ENCODE data around the gene CUBN.

CUBN gene

DNA sequence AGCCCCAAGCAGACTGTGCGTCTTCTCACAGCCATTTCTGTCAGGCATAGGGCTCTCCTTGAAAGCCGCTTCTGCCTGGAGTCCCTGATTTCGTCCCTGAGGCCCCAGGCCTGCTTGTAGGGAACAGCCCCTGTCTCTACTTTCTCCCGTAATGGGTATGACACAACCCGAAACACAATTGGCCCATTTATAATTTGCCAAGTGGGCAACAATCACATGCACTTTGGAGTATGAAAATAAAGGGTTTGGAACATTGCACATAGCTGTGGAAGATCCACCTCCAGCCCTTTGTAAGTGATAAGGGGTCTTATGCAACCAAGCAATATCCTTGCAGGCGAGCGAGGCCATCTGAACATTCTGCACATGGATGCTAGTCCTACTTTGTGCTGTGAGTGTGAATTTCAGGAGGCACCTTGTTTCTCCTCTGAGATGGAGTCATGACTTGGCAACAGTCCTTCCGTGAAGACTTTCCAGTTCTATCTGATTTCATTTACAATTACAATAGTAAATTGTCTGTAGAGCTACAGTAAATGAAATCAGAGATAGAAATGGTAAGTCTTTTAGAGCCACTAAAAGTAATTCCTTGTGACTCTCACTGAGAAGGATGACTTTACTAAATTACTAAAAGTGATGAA lies 141.5 kb downstream of the CUBN start:
- 79 to 97% methylated on average over 6 to 7 of the region's 8 CpGs for WGBS, 2 experiments (ENCODE audit: insufficient coverage in 2 of 2)
- peak overlapping the region; percentile 97 for H3K27ac ChIP-seq (ENCODE audit: low read depth, low read length, severe bottlenecking)
- H3K4me1 ChIP-seq (ENCODE audit: control insufficient read depth, insufficient read depth, low read length, poor library complexity, severe bottlenecking) = peaks cover 44% of the 10 kb centered on the region
- no peaks in the 10 kb centered on the region for H3K36me3 ChIP-seq (ENCODE audit: control insufficient read depth, insufficient read depth, low read length)
- H3K4me3 ChIP-seq (ENCODE audit: extremely low read depth, insufficient read depth, low read length, poor library complexity, severe bottlenecking) = no peak overlapping the region
- H3K9me3 ChIP-seq (ENCODE audit: control insufficient read depth, low read length) = no peaks in the 10 kb centered on the region

DNA sequence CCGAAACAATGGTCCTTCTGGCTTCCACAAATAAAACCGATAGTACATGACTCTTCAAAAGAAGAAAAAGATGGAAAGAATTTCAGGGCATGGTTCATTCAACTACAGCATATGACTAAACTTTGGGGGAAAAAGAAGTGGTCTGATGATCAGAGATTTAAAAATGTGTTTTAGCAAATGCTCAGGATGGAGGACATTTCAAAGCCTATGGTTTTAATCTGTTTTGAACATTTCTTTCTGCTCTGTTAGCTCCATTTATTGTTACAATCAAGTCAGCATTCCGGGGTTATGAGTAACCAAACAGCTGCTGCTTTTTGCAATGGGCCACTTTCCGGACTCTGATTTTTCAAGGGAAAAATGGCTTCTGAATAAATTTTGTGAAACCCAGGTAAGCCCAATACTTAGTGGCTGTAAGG lies 142.4 kb downstream of the CUBN start:
- H3K4me3 ChIP-seq (ENCODE audit: extremely low read depth, insufficient read depth, low read length, poor library complexity, severe bottlenecking) = no peak overlapping the region

DNA sequence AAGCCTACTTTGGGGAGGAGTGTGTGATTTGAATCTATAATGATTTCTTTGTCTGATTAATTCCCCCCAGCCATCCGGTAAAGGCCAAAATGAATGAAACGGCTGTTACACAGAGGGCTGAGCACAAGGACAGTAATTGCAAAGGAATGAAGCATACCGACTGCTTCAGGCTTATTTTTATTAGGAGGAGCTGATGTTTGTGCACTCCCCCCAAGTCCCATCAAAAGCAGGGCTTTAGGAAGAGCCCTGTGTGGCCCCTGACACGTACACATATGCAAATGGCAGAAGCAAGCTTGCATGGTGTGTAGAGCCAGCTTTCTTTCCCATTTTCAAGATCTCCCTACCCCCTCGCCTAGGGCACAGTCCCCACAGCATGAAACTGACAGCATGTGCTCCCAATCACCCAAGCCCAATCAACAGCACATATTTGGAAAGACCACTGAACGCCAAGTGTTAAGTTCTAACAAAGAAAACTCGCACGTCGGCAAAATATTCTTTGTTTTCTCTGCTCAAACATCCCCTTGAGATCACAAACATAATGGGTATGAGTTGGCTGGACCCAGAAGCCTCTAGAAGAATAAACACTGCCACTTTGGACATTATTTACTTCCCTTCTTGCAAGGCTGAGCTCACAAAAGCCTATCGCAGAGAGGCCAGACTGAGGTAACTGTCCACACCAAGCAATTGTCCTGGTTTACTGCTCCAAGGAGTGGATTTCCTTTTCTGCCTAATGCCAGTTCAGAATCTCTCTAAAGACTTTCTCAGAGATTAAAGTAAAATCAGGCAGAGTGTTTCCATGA lies 143.0 kb downstream of the CUBN start:
- Histone ChIP-seq H3K4me3 (ENCODE audit: extremely low read depth, insufficient read depth, low read length, poor library complexity, severe bottlenecking) (no peak overlapping the region), H3K27ac (ENCODE audit: low read depth, low read length, severe bottlenecking) (peak overlapping the region; percentile 97), H3K36me3 (ENCODE audit: control insufficient read depth, insufficient read depth, low read length) (no peaks in the 10 kb centered on the region), H3K9me3 (ENCODE audit: control insufficient read depth, low read length) (no peaks in the 10 kb centered on the region), H3K4me1 (ENCODE audit: control insufficient read depth, insufficient read depth, low read length, poor library complexity, severe bottlenecking) (peaks cover 39% of the 10 kb centered on the region)
- 62 to 73% methylated on average over 4 to 9 of the region's 10 CpGs for WGBS, 2 experiments (ENCODE audit: insufficient coverage in 2 of 2)

More for the DNA sequence above, 142.4 kb downstream of the CUBN start:
- H3K36me3 ChIP-seq (ENCODE audit: control insufficient read depth, insufficient read depth, low read length) = no peaks in the 10 kb centered on the region
- H3K27ac ChIP-seq (ENCODE audit: low read depth, low read length, severe bottlenecking) = peak overlapping the region; percentile 97
- H3K9me3 ChIP-seq (ENCODE audit: control insufficient read depth, low read length) = no peaks in the 10 kb centered on the region
- 81 to 92% methylated on average over 2 to 3 of the region's 4 CpGs for WGBS, 2 experiments (ENCODE audit: insufficient coverage in 2 of 2)
- peaks cover 39% of the 10 kb centered on the region for H3K4me1 ChIP-seq (ENCODE audit: control insufficient read depth, insufficient read depth, low read length, poor library complexity, severe bottlenecking)

DNA sequence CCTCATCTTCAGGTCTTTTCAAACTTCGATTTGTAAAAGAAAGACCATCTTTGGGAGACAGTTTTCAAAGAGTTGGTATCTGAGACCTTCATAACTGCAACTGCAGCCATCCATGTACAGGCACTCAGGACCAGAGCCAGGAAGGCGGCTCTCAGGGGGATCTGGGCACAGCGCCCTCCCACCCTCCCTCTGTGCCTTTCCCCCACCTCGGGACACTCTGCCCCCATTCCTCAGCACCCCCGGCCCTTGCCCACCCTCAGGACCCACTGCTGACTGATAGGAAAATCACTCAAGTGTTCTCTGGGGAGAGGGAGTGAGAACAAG lies 143.6 kb downstream of the CUBN start:
- 80 to 100% methylated on average over 1 of the region's 5 CpGs for WGBS, 2 experiments (ENCODE audit: insufficient coverage in 2 of 2)
- no peak overlapping the region for H3K4me3 ChIP-seq (ENCODE audit: extremely low read depth, insufficient read depth, low read length, poor library complexity, severe bottlenecking)
- no peaks in the 10 kb centered on the region for H3K9me3 ChIP-seq (ENCODE audit: control insufficient read depth, low read length)
- H3K27ac ChIP-seq (ENCODE audit: low read depth, low read length, severe bottlenecking) = peak overlapping the region; percentile 97
- no peaks in the 10 kb centered on the region for H3K36me3 ChIP-seq (ENCODE audit: control insufficient read depth, insufficient read depth, low read length)
- peaks cover 39% of the 10 kb centered on the region for H3K4me1 ChIP-seq (ENCODE audit: control insufficient read depth, insufficient read depth, low read length, poor library complexity, severe bottlenecking)

DNA sequence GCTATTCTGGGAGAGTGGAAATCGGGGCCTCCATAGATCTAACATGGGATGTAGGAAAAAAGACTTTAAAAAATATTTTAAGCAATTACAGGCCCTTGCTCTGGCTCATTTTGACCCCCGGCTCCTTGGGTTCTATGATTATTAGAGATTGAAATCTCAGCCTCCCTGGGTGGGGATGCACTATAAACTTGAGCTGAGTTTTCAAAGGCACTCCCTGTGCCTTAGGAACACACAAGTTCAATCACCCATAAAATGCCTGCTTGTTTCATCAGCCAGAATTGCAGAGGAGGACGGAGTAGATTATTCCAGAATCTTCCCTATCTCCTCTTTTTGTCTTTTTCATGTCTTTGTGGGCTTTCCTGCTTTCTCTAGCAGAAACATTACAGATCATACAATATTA lies 145.4 kb downstream of the CUBN start:
- H3K36me3 ChIP-seq (ENCODE audit: control insufficient read depth, insufficient read depth, low read length) = no peaks in the 10 kb centered on the region
- H3K27ac ChIP-seq (ENCODE audit: low read depth, low read length, severe bottlenecking) = no peak overlapping the region
- peaks cover 35% of the 10 kb centered on the region for H3K4me1 ChIP-seq (ENCODE audit: control insufficient read depth, insufficient read depth, low read length, poor library complexity, severe bottlenecking)
- WGBS, 2 experiments (ENCODE audit: insufficient coverage in 2 of 2) = 100% methylated on average over 1 to 2 of the region's 3 CpGs
- H3K4me3 ChIP-seq (ENCODE audit: extremely low read depth, insufficient read depth, low read length, poor library complexity, severe bottlenecking) = no peak overlapping the region
- H3K9me3 ChIP-seq (ENCODE audit: control insufficient read depth, low read length) = no peaks in the 10 kb centered on the region

DNA sequence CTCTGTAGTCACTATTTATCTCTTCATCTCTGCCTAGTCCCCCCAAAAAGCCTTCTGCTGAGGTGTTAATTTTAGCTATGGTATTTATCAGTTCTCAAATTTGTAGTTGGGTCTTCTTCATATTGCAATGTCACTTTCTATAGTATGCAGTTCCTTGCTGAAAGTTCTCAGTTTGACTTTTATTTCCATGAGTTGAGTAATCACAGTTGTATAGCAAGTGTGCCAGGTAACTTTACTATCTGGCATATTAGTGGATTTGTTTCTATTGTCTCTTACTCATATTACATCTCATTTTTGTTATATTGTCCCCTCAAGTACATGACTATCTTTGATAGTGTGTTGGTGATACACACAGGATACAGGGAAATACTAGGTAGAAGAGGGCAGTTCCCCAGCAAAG lies 152.8 kb downstream of the CUBN start:
- H3K9me3 ChIP-seq (ENCODE audit: control insufficient read depth, low read length) = peaks cover 11% of the 10 kb centered on the region

DNA sequence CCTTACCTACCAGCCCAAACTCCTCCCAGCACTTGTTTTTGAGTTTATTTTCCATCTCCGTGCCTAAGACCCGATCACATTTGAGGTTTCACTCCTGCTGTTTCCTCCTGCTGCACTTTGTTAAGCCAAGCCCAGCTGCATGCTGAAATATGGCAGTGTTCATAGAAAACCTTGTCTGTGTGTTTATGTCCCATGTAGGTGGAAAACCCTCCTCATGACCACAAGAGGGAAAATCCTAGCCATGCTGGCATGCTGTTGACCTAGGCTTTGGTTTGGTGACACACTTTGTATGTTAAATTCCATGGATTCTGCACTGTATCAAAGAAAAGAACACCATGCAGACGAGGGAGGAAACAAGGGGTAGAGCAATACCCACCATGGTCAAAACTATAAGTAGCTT lies 154.4 kb downstream of the CUBN start:
- WGBS, 2 experiments (ENCODE audit: insufficient coverage in 2 of 2) = 63 to 100% methylated on average over 2 of the region's 3 CpGs

More for the DNA sequence above, 152.8 kb downstream of the CUBN start:
- H3K36me3 ChIP-seq (ENCODE audit: control insufficient read depth, insufficient read depth, low read length) = peaks cover 5% of the 10 kb centered on the region
- H3K4me3 ChIP-seq (ENCODE audit: extremely low read depth, insufficient read depth, low read length, poor library complexity, severe bottlenecking) = no peak overlapping the region
- H3K4me1 ChIP-seq (ENCODE audit: control insufficient read depth, insufficient read depth, low read length, poor library complexity, severe bottlenecking) = peaks cover 4% of the 10 kb centered on the region
- H3K27ac ChIP-seq (ENCODE audit: low read depth, low read length, severe bottlenecking) = no peak overlapping the region

DNA sequence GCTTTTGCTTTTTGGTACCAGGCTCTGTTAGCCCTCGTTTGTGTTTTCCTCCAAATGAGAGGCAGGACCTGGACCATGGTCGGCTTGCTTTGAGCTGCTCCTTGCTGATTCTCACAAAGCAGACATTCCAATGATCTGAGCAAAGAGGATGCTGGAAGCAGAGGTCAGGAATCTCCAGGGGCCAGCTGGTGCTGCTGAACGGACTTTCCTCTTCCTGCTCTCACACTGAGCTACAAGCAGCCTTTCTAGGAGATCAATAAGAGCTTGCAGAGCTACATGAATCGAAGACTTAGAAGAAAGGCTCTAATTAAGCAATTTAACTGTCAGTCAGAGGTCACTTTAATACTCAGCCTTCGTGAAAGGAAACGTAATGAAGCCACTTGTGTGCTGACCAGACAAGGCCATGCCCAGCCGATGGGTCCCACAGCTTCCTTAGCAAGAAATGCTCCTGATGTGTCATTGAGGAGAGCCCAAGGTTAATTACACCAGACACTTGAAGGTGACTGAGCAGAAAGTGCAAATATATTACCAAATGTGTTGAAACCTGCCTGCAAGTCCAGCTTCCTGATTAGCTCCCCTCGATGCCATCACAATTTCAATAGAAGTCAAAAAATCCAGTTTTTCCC lies 161.1 kb downstream of the CUBN start:
- H3K4me3 ChIP-seq (ENCODE audit: extremely low read depth, insufficient read depth, low read length, poor library complexity, severe bottlenecking) = no peak overlapping the region
- 33 to 34% methylated on average over 8 of the region's 8 CpGs for WGBS, 2 experiments (ENCODE audit: insufficient coverage in 2 of 2)
- H3K36me3 ChIP-seq (ENCODE audit: control insufficient read depth, insufficient read depth, low read length) = no peaks in the 10 kb centered on the region
- H3K9me3 ChIP-seq (ENCODE audit: control insufficient read depth, low read length) = no peaks in the 10 kb centered on the region
- H3K27ac ChIP-seq (ENCODE audit: low read depth, low read length, severe bottlenecking) = peak overlapping the region; percentile 94
- H3K4me1 ChIP-seq (ENCODE audit: control insufficient read depth, insufficient read depth, low read length, poor library complexity, severe bottlenecking) = peaks cover 47% of the 10 kb centered on the region

More for the DNA sequence above, 154.4 kb downstream of the CUBN start:
- H3K4me3 ChIP-seq (ENCODE audit: extremely low read depth, insufficient read depth, low read length, poor library complexity, severe bottlenecking) = no peak overlapping the region
- H3K36me3 ChIP-seq (ENCODE audit: control insufficient read depth, insufficient read depth, low read length) = peaks cover 5% of the 10 kb centered on the region
- H3K9me3 ChIP-seq (ENCODE audit: control insufficient read depth, low read length) = peaks cover 11% of the 10 kb centered on the region
- H3K4me1 ChIP-seq (ENCODE audit: control insufficient read depth, insufficient read depth, low read length, poor library complexity, severe bottlenecking) = peaks cover 4% of the 10 kb centered on the region
- no peak overlapping the region for H3K27ac ChIP-seq (ENCODE audit: low read depth, low read length, severe bottlenecking)

DNA sequence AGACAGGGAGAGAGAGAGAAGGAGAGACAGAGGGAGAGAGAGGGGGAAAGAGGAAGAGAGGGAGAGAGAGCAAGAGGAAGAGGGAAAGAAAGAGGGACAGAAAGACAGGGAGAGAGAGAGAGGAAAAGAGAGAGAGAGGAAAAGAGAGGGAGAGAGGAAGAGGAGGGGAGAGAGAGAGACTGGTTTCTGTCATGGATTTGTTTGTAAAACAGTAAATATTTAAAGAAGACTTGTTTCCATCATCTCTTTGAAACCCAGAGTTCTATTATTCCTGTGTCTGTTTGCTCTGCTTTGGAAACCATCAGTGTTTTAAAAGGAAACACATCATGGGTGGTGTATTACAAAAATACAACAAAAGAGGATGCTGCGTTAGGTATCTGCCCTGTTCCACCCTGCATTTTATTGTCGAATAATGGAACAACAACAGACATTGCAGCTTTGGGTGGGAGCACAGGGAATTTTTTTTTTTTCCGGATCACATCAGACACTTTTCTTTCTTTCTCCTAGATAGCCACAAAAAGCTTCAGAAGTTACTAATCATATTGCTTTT lies 161.7 kb downstream of the CUBN start:
- Histone ChIP-seq H3K4me1 (ENCODE audit: control insufficient read depth, insufficient read depth, low read length, poor library complexity, severe bottlenecking) (peaks cover 47% of the 10 kb centered on the region), H3K9me3 (ENCODE audit: control insufficient read depth, low read length) (no peaks in the 10 kb centered on the region), H3K4me3 (ENCODE audit: extremely low read depth, insufficient read depth, low read length, poor library complexity, severe bottlenecking) (no peak overlapping the region), H3K27ac (ENCODE audit: low read depth, low read length, severe bottlenecking) (peak overlapping the region; percentile 94), H3K36me3 (ENCODE audit: control insufficient read depth, insufficient read depth, low read length) (no peaks in the 10 kb centered on the region)
- 43 to 69% methylated on average over 1 to 3 of the region's 3 CpGs for WGBS, 2 experiments (ENCODE audit: insufficient coverage in 2 of 2)

DNA sequence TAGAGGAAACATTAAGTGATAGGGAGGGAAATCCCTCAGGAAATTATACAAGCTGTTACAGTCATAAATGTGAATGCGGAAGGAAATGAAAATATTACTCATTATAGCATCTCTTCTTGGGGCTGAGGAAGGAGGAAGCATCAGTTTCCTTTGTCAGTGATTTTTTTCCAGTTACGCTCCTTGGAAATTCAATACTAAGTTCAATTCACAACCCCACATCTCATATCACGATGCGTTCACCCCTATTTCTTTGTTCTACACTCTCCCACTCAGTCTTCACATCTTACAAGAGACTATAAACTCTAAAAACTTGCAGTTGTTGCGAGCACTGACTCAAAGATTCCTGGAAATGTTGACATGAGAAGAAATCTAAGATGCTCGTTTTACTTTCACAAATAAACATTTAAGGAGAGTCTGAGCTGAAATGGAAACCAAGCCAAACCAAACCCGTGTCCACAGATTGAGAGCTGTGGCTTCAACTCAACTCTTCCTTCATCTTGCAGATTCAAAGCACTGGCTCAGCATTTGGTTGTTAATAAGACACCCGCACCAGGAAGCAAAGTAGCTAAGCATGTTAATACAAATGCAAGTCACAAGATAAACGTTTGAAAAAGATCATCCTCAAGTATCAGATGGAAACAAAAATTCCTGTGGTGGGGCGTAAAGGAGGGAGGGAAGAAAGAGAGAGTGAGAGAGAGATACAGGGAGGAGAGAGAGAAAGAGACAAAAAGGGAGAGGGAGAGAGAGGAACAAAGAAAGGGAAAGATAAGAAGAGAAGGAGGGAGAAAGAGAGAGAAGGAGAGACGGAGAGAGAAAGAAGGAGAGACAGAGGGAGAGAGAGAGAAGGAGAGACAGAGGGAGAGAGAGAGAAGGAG lies 162.4 kb downstream of the CUBN start:
- H3K36me3 ChIP-seq (ENCODE audit: control insufficient read depth, insufficient read depth, low read length) = no peaks in the 10 kb centered on the region
- WGBS, 2 experiments (ENCODE audit: insufficient coverage in 2 of 2) = 70 to 78% methylated on average over 6 to 8 of the region's 11 CpGs
- no peak overlapping the region for H3K4me3 ChIP-seq (ENCODE audit: extremely low read depth, insufficient read depth, low read length, poor library complexity, severe bottlenecking)
- H3K9me3 ChIP-seq (ENCODE audit: control insufficient read depth, low read length) = no peaks in the 10 kb centered on the region
- H3K4me1 ChIP-seq (ENCODE audit: control insufficient read depth, insufficient read depth, low read length, poor library complexity, severe bottlenecking) = peaks cover 47% of the 10 kb centered on the region
- H3K27ac ChIP-seq (ENCODE audit: low read depth, low read length, severe bottlenecking) = peak overlapping the region; percentile 94

All from mesodermal cell (in vitro differentiated cells).